Left forelimb (tissue), 1 donor: ENCODE data around the gene FZD7.

Experiments
- DNase-seq: peaks from one replicate; pipeline ENCODE4 v3.0.0-alpha.2; 2018; ENCODE audit warnings: low spot score

Gene FZD7

GRCh38 chr2:202033317-202034248, at the start of gene FZD7:
Gene FZD7 (plus strand): TSS chr2:202033855. CDS start chr2:202034648, 793 bp downstream.
- peak; percentile 96 for DNase-seq

GRCh38 chr2:201984333-201984732, 49.3 kb upstream of the FZD7 start:
- no peak for DNase-seq

GRCh38 chr2:201984800-201985525, 48.7 kb upstream of the FZD7 start:
- no peak for DNase-seq

GRCh38 chr2:201985728-201986462, 47.8 kb upstream of the FZD7 start:
- DNase-seq, result no peak

GRCh38 chr2:201986463-201986735, 47.3 kb upstream of the FZD7 start:
- no peak for DNase-seq

GRCh38 chr2:201987426-201987825, 46.2 kb upstream of the FZD7 start:
- DNase-seq, result no peak

- DNase-seq, result no peak
These were observed 43.6 kb upstream of the FZD7 start for GRCh38 chr2:201990069-201990468.

GRCh38 chr2:201992960-201993359, 40.7 kb upstream of the FZD7 start:
- no peak for DNase-seq

GRCh38 chr2:201994973-201995638, 38.5 kb upstream of the FZD7 start:
- DNase-seq, result no peak

GRCh38 chr2:201996006-201996405, 37.6 kb upstream of the FZD7 start:
- DNase-seq, result no peak

GRCh38 chr2:201996679-201997314, 36.9 kb upstream of the FZD7 start:
- no peak for DNase-seq

GRCh38 chr2:201999279-201999678, 34.4 kb upstream of the FZD7 start:
- no peak for DNase-seq

GRCh38 chr2:202001826-202002225, 31.8 kb upstream of the FZD7 start:
- DNase-seq, result no peak

GRCh38 chr2:202002381-202002780, 31.3 kb upstream of the FZD7 start:
- DNase-seq, result no peak

GRCh38 chr2:202005272-202005887, 28.3 kb upstream of the FZD7 start:
- DNase-seq, result no peak

- DNase-seq, result no peak
These were observed 27.4 kb upstream of the FZD7 start for GRCh38 chr2:202006301-202006700.

- no peak for DNase-seq
These were observed 26.4 kb upstream of the FZD7 start for GRCh38 chr2:202007015-202007982.

GRCh38 chr2:202007983-202008354, 25.7 kb upstream of the FZD7 start:
- DNase-seq, result no peak

- no peak for DNase-seq
These were observed 24.6 kb upstream of the FZD7 start for GRCh38 chr2:202009019-202009481.

- no peak for DNase-seq
These were observed 24.1 kb upstream of the FZD7 start for GRCh38 chr2:202009581-202009980.
